GM12878 (cell line): ENCODE measurements around the gene FGR. TPM values are rescaled to one million over a fixed set of nuclear protein-coding genes. Genes with fewer than 3 reads are reported as not detected.
"Not testable (repeated sequence)": the region's sequence is repeated elsewhere in the genome, so short reads cannot be mapped to it uniquely, and the experiment has no call there.

Experiments used
- ATAC-seq: fragments of 200-7000 bp; cut with Tn5 transposase; 3 replicates; pipeline ENCODE4 v1.9.1; 2020; ENCODE audit warnings: mild to moderate bottlenecking, moderate library complexity
- BruUV-seq: library from RNA; stranded (reverse); fragments of 400-500 nt; replicated peaks from 2 replicates; lab custom pipeline; 2021; lab: Mats Ljungman, UMichigan
- CTCF ChIA-PET: fragments of 300-600 bp; sonication (Branson Sonifier 250); formaldehyde crosslinking; extraction: SDS; loops from one replicate; lab custom pipeline; 2021; ENCODE audit warnings: inconsistent platforms; lab: Yijun Ruan, JAX
- POLR2A ChIA-PET: fragments of 350-600 bp; formaldehyde crosslinking; extraction: SDS; loops from one replicate; lab custom pipeline; 2021; ENCODE audit warnings: inconsistent platforms; lab: Charles Lee
- RAD21 ChIA-PET: fragments of 300-600 bp; sonication (Branson Sonifier 250); formaldehyde crosslinking; loops from one replicate; lab custom pipeline; 2023; ENCODE audit warnings: antibody characterized with exemption; ENCODE audit not compliant: unreplicated experiment; lab: Charles Lee
- SMC1A ChIA-PET: fragments of 300-600 bp; sonication (Branson Sonifier 250); formaldehyde crosslinking; loops from one replicate; lab custom pipeline; 2023; ENCODE audit not compliant: unreplicated experiment, uncharacterized antibody; lab: Charles Lee
- DNase-seq: peaks from one replicate; pipeline ENCODE4 v3.0.0-alpha.2; 2011; ENCODE audit warnings: low read depth, low spot score
- FAIRE-seq: peaks from 3 replicates; lab custom pipeline; 2011; peaks lifted over from hg19 to GRCh38; lab: Jason Lieb, UNC
- H2AFZ ChIP-seq: 2 replicates; pipeline ENCODE4 v1.6.0; 2011; ENCODE audit warnings: low read depth, low read length, control low read depth; ENCODE audit not compliant: control insufficient read depth
- H3K27ac ChIP-seq: 2 replicates; pipeline ENCODE4 v1.5.1; 2011; ENCODE audit warnings: control low read depth; ENCODE audit not compliant: control insufficient read depth, insufficient read depth
- H3K27me3 ChIP-seq, 2 experiments: replicated peaks in 1 of 2; 2 replicates each; pipeline versions ENCODE4 v1.6.0 to v1.6.1; 2011; ENCODE audit warnings: low read length in 1 of 2; ENCODE audit not compliant: control insufficient read depth in 2 of 2, insufficient read depth in 2 of 2
- H3K36me3 ChIP-seq, 2 experiments: 2 replicates each; pipeline ENCODE4 v1.5.1; 2011; ENCODE audit warnings: low read length in 1 of 2; ENCODE audit not compliant: control insufficient read depth in 2 of 2, insufficient read depth in 2 of 2
- H3K4me1 ChIP-seq: 2 replicates; pipeline ENCODE4 v1.6.1; 2011; ENCODE audit warnings: mild to moderate bottlenecking, low read length, moderate library complexity, mixed read lengths; ENCODE audit not compliant: control insufficient read depth, insufficient read depth
- H3K4me2 ChIP-seq: 2 replicates; pipeline ENCODE4 v1.6.0; 2011; ENCODE audit warnings: control low read depth; ENCODE audit not compliant: control insufficient read depth, insufficient read depth
- H3K4me3 ChIP-seq: fragments of 200-600 bp; sonication (generic); 2 replicates; pipeline ENCODE4 v1.5.1; 2016
- H3K79me2 ChIP-seq: 2 replicates; pipeline ENCODE4 v1.6.0; 2011; ENCODE audit warnings: low read length; ENCODE audit not compliant: control insufficient read depth, insufficient read depth
- H3K9ac ChIP-seq: 2 replicates; pipeline ENCODE4 v1.8.0; 2011; ENCODE audit warnings: low read length, control low read depth, mixed read lengths; ENCODE audit not compliant: control insufficient read depth, insufficient read depth
- H3K9me3 ChIP-seq: replicated peaks from 3 replicates; pipeline ENCODE4 v1.5.1; 2011; ENCODE audit warnings: mild to moderate bottlenecking, low read length; ENCODE audit not compliant: control insufficient read depth, insufficient read depth
- H4K20me1 ChIP-seq: 2 replicates; pipeline ENCODE4 v1.6.0; 2011; ENCODE audit not compliant: control insufficient read depth, insufficient read depth
- BHLHE40 ChIP-seq, 2 experiments: fragments of 450-650 bp in 1 of 2; IDR thresholded peaks; 2 replicates each; pipeline ENCODE4 v1.6.1; 2011 to 2017; ENCODE audit warnings: low read depth in 2 of 2, borderline replicate concordance in 1 of 2, improper control_type of control experiment in 1 of 2, low read length in 1 of 2, mild to moderate bottlenecking in 1 of 2
- FOXM1 ChIP-seq: IDR thresholded peaks from 2 replicates; pipeline ENCODE4 v1.6.1; 2012; ENCODE audit warnings: low read depth, mild to moderate bottlenecking, inconsistent platforms, low read length, moderate library complexity
- GATAD2B ChIP-seq: fragments of 450-650 bp; conservative IDR thresholded peaks from 2 replicates; pipeline ENCODE4 v1.6.1; 2017; ENCODE audit warnings: low read depth, mild to moderate bottlenecking, moderate library complexity
- HDAC2 ChIP-seq: fragments of 200-600 bp; sonication (generic); IDR thresholded peaks from 2 replicates; pipeline ENCODE4 v1.6.1; 2017
- HDGF ChIP-seq: fragments of 450-650 bp; IDR thresholded peaks from 2 replicates; pipeline ENCODE4 v1.6.1; 2016; ENCODE audit warnings: antibody characterized with exemption
- SMC3 ChIP-seq: IDR thresholded peaks from 2 replicates; pipeline ENCODE4 v1.6.1; 2011; ENCODE audit warnings: low read length, improper control_type of control experiment, borderline replicate concordance
- YY1 ChIP-seq: IDR thresholded peaks from 2 replicates; pipeline ENCODE4 v1.6.1; 2011; ENCODE audit warnings: low read depth, mild to moderate bottlenecking, low read length
- WGBS: methylation state at CpG from one replicate; pipeline ENCODE4 v1.1.6; 2016; ENCODE audit warnings: low lambda C conversion rate; ENCODE audit not compliant: insufficient replicate concordance, insufficient coverage; ENCODE audit errors: missing lambda C conversion rate; 5-methylcytosine and 5-hydroxymethylcytosine counted together
- in situ Hi-C: fragments of 300-500 bp; cut with MboI; formaldehyde crosslinking; loops from 9 replicates; pipeline ENCODE4 v1.14.3; 2018; ENCODE audit warnings: mixed read lengths
- intact Hi-C: fragments of 100-400 bp; cut with micrococcal nuclease; formaldehyde crosslinking; loops from one replicate; pipeline ENCODE4 v1.14.2; 2022; ENCODE audit not compliant: unreplicated experiment
- polyA plus RNA-seq, 11 experiments: library from polyadenylated mRNA; depleted of rRNA in 4 of 11; unstranded in 6 of 11; stranded (reverse) in 5 of 11; fragments of >200 nt; fragmentation: Nextera tagmentation in 4 of 11; fragmentation: Illumina TruSeq in 1 of 11; extraction: Ambion mirVana in 4 of 11; extraction: Trizol in 1 of 11; gene quantifications; 1 replicate in 1 of 11; 2 replicates in 10 of 11; pipeline versions ENCODE4 v1.2.1 to v1.2.3, GENCODE V29; 2011 to 2016; ENCODE audit warnings: inconsistent platforms in 2 of 11, missing spikeins in 2 of 11, low read depth in 1 of 11
- total RNA-seq, 4 experiments: library from RNA; depleted of rRNA in 3 of 4; stranded (reverse); fragments of >200 nt in 3 of 4; fragmentation: Illumina TruSeq in 1 of 4; extraction: Trizol in 1 of 4; gene quantifications; 2 replicates each; pipeline versions ENCODE4 v1.2.1 to v1.2.3, GENCODE V29; 2013 to 2021
- TF ChIP-seq, protein P1 (sequence below): fragments of 450-650 bp; IDR thresholded peaks from 2 replicates; pipeline ENCODE4 v1.6.1; 2016; ENCODE audit warnings: mild to moderate bottlenecking
- TF ChIP-seq, protein P2 (sequence below), 3 experiments: IDR thresholded peaks in 2 of 3; conservative IDR thresholded peaks in 1 of 3; 2 replicates each; pipeline ENCODE4 v1.5.1; 2011; ENCODE audit warnings: low read depth in 3 of 3, low read length in 3 of 3, mild to moderate bottlenecking in 3 of 3, control low read depth in 2 of 3, moderate library complexity in 2 of 3, inconsistent platforms in 1 of 3, mixed read lengths in 1 of 3; ENCODE audit not compliant: control insufficient read depth in 2 of 3, insufficient read depth in 1 of 3; ENCODE audit errors: extremely low read depth in 1 of 3
- TF ChIP-seq, protein P3 (sequence below): fragments of 450-650 bp; IDR thresholded peaks from 2 replicates; pipeline ENCODE4 v1.6.1; 2016; ENCODE audit warnings: mild to moderate bottlenecking

Gene FGR
- total and polyA plus RNA-seq, 10 of the 15 experiments (the other 5 are each of a cell fraction or from before 2014, with no cell fraction given) = 10.9 to 193 (median 74.7) TPM

DNA sequence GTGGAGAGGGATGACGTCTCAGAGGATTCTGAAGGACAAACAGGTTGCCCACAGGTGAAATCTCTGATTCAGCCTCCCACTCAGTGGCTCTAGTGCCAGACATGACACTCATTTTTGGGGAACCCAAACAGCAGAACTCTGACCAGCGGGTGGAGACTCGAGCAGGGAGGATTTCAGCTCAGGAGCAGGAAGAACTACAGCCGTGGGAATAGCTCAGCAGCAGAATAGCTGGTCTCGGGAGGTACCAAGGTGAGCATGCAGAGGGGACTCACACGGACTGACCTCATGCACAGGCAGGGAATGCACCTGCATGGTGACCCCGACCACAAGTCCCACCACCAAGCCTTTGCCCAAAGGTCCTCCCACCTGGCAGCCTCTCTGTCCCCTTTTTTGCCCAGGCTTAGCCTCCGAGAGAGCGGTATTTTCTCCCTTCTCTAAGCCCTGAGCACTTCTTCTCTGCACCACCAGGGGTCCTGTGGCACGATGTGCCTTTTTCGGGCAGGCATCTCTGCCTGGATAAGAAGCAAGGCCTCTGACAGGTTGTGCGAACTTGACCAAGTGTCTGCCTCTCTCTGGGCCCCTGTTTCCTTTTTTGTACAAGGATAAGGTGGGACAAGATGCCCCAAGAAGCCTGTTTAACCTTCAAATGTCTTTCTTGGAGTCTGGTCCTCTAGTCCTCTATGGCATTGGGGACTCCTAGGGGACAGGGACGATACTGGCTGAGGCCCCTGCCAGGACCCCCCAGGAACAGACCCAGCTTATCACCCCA, 8.8 kb upstream of the FGR start (continued):
- TF ChIP-seq, protein P1, sequence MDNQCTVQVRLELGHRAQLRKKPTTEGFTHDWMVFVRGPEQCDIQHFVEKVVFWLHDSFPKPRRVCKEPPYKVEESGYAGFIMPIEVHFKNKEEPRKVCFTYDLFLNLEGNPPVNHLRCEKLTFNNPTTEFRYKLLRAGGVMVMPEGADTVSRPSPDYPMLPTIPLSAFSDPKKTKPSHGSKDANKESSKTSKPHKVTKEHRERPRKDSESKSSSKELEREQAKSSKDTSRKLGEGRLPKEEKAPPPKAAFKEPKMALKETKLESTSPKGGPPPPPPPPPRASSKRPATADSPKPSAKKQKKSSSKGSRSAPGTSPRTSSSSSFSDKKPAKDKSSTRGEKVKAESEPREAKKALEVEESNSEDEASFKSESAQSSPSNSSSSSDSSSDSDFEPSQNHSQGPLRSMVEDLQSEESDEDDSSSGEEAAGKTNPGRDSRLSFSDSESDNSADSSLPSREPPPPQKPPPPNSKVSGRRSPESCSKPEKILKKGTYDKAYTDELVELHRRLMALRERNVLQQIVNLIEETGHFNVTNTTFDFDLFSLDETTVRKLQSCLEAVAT = 0 out of 2 replicates have a peak, but pooled peaks have one; percentile 48
- peak; percentile 75 for TF ChIP-seq YY1
- TF ChIP-seq GATAD2B = 0 out of 2 replicates have a peak, but pooled peaks have one; percentile 28
- TF ChIP-seq, protein P2, sequence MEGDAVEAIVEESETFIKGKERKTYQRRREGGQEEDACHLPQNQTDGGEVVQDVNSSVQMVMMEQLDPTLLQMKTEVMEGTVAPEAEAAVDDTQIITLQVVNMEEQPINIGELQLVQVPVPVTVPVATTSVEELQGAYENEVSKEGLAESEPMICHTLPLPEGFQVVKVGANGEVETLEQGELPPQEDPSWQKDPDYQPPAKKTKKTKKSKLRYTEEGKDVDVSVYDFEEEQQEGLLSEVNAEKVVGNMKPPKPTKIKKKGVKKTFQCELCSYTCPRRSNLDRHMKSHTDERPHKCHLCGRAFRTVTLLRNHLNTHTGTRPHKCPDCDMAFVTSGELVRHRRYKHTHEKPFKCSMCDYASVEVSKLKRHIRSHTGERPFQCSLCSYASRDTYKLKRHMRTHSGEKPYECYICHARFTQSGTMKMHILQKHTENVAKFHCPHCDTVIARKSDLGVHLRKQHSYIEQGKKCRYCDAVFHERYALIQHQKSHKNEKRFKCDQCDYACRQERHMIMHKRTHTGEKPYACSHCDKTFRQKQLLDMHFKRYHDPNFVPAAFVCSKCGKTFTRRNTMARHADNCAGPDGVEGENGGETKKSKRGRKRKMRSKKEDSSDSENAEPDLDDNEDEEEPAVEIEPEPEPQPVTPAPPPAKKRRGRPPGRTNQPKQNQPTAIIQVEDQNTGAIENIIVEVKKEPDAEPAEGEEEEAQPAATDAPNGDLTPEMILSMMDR (IDR thresholded peaks at IDR 0.05 in 2 of 3, conservative IDR thresholded peaks at IDR 0.05 in 1 of 3; ENCODE audit: control insufficient read depth in 2 of 3, extremely low read depth in 1 of 3, insufficient read depth in 1 of 3, low read depth in 3 of 3, low read length in 3 of 3) = peak; percentile 80 to 98 (median 94)
- TF ChIP-seq HDAC2 = no peak
- peak; percentile 90 for TF ChIP-seq SMC3
- TF ChIP-seq, protein P3, sequence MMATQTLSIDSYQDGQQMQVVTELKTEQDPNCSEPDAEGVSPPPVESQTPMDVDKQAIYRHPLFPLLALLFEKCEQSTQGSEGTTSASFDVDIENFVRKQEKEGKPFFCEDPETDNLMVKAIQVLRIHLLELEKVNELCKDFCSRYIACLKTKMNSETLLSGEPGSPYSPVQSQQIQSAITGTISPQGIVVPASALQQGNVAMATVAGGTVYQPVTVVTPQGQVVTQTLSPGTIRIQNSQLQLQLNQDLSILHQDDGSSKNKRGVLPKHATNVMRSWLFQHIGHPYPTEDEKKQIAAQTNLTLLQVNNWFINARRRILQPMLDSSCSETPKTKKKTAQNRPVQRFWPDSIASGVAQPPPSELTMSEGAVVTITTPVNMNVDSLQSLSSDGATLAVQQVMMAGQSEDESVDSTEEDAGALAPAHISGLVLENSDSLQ = peak; percentile 15; the same call in 1 of the 2 replicates
- peak in 1 of 2 experiments; percentile 41; a peak in 1 of 4 replicates for TF ChIP-seq BHLHE40 (IDR thresholded peaks at IDR 0.05; ENCODE audit: borderline replicate concordance in 1 of 2, low read depth in 2 of 2, low read length in 1 of 2)
- TF ChIP-seq HDGF = 0 out of 2 replicates have a peak, but pooled peaks have one; percentile 60
- TF ChIP-seq FOXM1 = peak; percentile 15; the same call in 1 of the 2 replicates

DNA sequence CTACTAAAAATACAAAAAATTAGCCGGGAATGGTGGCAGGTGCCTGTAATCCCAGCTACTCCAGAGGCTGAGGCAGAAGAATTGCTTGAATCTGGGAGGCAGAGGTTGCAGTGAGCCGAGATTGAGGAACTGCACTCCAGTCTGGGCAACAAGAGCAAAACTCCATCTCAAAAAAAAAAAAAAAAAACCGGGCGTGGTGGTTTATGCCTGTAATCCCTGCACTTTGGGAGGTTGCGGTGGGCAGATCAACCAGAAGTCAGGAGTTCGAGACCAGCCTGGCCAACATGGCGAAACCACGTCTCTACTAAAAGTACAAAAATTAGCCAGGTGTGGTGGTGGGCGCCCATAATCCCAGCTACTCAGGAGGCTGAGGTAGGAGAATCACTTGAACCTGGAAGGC, 5.5 kb upstream of the FGR start:
- intact Hi-C loops, H2AFZ ChIP-seq, H3K4me3 ChIP-seq, H4K20me1 ChIP-seq, H3K9ac ChIP-seq, DNase-seq, ATAC-seq, H3K4me2 ChIP-seq, H3K36me3 ChIP-seq, in situ Hi-C loops, H3K27ac ChIP-seq, H3K9me3 ChIP-seq, BruUV-seq, H3K79me2 ChIP-seq, H3K27me3 ChIP-seq, FAIRE-seq: not testable (repeated sequence)
- peaks cover 22% of the 10 kb centered on the region for H3K4me1 ChIP-seq
- 74% methylated on average over 9 of the region's 9 CpGs for WGBS
- SMC1A ChIA-PET = interaction anchor here (1.3 to 2.1 kb wide), 2 partner anchors 11 to 22 kb away, joined by 4 to 6 read pairs; no protein-coding TSS in a partner anchor
- CTCF ChIA-PET = interaction anchor here (1.6 to 6.0 kb wide), 5 partner anchors 9 to 31 kb away, joined by 5 to 35 read pairs (median 6); no protein-coding TSS in a partner anchor
- RAD21 ChIA-PET = interaction anchor here (0.7 kb wide), 1 partner anchor 15 kb away, joined by 3 read pairs; no protein-coding TSS in a partner anchor
- POLR2A ChIA-PET = interaction anchor here (0.6 to 4.0 kb wide), 4 partner anchors 10 to 519 kb away, joined by 3 to 23 read pairs (median 5); no protein-coding TSS in a partner anchor
